Pulmonary artery endothelial cell (primary cell): ENCODE results near the gene MAP4K5. TPM values are rescaled to one million over a fixed set of nuclear protein-coding genes. Genes with fewer than 3 reads are reported as not detected.

Source experiments
- DNase-seq: peaks from one replicate; pipeline ENCODE4 v3.0.0-alpha.2; 2011; ENCODE audit warnings: low read depth, low spot score
- total RNA-seq: library from RNA; depleted of rRNA; stranded (reverse); fragments of >200 nt; gene quantifications from 2 replicates; pipeline ENCODE4 v1.2.3, GENCODE V29; 2014

The MAP4K5 gene
- total RNA-seq, 1 donor from 2014 or later: 45.3 TPM

DNA sequence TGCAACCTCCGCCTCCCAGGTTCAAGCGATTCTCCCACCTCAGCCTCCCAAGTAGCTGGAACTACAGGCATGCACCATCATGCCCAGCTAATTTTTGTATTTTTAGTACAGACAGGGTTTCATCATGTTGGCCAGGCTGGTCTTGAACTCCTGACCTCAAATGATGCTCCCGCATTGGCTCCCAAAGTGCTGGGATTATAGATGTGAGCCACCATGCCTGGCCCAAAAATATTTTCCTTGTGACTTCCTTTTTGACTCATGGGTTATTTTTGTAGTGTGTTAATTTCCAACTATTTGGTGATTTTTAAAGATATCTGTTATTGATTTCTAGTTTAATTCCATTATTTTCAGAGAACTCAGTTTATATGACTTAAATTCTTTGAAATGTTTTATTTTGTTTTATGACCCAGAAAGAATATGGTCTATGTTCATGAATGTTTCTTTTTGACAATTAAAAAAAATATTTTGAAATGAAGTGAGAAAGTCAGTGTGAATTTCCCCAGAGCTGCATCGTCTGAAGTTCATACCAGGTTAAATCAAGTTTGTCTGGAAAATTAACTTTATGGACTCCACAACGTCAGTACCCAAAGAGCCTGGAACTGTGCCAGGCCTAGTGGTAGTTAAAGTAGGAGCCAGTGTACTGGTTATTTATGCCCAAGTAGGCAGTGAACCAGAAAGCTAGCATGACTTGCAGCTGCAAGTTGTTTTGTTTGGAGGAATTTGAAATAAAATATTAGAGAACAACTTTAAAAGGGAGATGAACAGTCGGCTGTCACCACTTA is 132.9 kb downstream of the MAP4K5 start:
- no peak for DNase-seq

DNA sequence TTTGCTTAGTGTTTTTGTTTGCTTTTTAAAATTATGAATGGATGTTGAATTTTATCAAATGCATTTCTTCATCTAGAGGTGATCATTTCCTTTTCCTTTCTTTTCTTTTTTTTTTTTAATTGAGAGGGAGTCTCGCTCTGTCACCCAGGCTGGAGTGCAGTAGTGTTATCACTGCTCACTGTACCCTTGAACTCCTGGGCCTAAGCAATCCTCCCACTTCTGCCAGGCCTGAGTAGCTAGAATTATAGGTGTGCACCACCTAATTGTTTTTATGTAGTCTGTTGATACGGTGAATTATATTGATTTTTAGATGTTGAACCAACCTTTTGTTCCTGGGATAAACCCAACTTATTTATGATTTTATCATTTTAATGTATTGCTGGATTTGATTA is 134.2 kb downstream of the MAP4K5 start:
- no peak for DNase-seq

DNA sequence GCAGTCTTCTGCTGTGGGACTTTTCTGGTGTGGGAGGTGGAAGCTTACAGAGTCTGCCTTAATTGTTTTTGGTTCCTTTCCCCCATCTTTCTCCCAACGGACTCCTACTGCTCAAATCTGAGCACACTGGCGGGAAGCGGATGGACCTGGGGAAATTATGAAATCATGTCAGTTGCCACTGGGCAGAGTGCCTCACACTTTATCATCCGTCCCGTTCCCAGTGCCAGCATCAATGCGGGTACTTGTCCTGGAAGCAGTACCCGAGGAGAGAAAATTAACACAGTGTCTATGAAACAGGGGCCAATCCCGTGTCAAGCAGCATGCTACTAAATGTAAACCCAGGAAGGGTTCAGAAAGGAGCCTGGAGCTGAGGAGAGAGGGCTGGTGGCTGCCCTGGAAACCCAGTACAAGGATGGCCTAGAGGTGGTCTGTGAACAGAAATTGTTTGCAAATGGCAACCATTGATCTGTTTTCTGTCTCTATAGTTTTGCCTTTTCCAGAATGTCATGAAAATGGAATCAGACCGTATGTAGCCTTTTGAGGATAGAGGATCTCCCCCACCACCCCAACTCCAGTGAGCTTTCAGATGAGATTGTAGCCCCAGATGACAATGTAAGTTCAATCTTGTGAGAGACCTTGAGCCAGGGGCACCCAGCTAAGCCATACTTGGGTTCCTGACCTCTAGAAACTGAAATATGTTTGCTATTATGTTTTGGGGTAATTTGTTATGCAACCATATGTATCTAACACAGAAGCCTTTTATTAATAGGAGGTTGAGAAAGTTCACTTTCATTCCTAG is 134.8 kb downstream of the MAP4K5 start:
- no peak for DNase-seq

DNA sequence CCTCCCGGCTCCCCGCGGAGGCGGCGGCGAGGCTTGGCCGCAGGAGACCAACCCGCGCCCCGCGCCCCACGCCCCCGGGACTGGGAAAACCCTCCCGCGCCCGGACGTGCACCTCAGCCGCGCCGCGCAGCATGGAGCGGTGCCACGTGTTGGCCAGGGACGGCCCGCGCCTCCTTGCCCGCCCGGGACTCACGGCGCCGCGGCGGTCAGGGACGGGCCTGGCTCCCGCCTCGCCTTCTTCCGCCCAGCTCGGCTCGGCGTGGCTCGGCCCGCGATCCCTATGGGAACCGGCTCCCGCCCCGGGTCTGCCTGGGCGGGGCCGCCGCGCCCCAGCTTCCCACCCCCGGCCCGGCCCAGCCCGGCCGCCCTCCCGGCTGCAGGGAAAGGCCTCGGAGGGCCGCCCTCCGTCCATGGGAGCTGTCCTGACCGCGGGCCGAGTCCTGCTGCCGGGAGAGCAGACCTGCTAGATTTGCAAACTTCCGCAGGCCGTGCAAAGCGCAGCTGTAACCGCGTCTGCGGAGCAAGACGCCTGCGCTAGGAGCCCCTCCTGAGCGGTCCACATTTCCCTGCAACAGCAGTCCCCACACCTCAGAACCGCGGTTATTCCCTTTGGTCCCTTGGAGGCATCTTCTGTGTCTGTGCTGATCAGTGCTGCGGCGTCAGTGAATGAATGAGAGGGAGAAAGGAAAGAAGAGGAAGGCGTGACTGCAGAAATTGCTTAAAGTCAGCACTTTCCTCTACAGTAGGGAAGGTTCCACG is 135.6 kb downstream of the MAP4K5 start, which contains the start of gene CDKL1:
Gene CDKL1, minus strand, starts transcription at position 251 of the 759 bp plus-strand sequence. CDS start 1,013 bp downstream, outside the sequence.
- no peak for DNase-seq

DNA sequence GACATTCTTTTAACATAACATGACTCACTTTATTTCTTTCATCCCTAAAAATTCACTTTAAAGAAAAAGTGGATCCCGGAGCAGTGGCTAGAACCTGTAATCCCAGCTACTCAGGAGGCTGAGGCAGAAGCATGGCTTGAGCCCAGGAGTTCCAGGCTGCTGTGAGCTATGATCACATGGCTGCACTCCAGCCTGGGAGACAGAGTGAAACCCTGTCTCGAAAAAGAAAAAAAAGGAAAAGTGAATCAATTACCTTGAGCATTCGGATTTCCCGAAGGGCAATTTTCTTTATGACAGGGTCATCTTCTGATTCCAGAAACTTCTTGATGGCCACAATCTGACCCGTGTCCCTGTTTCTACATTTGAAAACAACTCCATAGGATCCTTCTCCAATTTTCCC is 136.9 kb downstream of the MAP4K5 start:
- DNase-seq: no peak

DNA sequence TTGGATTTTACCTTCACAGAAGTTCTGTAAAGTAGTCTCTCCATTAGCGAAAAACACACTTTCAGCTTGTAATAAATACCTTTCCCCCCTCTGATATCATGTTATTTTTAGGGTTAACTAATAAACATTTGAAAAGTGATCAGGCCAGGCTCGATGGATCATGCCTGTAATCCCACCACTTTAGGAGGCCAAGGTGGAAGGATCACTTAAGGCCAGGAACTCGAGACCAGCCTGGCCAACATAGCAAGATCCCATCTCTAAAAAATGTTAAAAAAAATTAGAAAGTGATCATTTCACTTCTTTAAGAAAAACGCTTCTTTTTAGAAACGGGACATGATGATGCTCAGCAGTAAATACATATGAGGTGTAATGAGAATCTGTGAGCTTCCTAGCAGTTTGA is 137.7 kb downstream of the MAP4K5 start:
- no peak for DNase-seq

DNA sequence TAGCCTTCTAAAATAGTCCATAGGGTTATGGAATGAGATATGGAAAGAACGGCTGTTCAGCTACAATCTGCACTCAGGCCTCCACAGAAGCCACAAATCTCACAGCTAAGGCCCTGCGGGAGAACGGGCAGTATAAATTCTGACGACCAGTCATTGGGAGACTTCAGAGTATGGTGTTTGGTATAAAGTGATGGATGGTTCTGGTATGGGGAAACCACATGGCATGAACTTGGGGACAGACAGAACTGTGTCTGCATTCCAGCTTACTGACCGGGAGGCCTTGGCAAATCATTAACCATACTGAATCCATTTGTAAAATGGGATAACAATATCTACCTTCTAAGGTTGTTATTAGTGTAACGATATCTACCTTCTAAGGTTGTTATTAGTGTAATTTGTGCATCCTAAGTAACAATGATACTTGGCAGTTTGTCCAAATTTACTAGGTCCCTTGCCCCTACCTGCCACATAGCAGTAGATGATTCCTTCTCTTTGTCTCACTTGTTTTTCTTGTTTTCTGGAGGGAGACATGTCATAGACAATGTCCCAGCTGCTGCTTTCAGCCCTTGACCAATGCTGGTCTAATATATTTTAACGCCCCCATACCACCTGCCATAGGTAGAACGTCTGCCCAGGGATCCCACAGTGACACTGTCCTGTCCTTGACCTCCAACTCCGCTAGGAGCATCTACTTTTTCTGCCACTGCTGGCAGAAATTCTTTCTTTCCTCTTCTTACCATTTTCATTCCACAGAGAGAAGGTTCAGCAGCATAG is 142.5 kb downstream of the MAP4K5 start:
- no peak for DNase-seq

DNA sequence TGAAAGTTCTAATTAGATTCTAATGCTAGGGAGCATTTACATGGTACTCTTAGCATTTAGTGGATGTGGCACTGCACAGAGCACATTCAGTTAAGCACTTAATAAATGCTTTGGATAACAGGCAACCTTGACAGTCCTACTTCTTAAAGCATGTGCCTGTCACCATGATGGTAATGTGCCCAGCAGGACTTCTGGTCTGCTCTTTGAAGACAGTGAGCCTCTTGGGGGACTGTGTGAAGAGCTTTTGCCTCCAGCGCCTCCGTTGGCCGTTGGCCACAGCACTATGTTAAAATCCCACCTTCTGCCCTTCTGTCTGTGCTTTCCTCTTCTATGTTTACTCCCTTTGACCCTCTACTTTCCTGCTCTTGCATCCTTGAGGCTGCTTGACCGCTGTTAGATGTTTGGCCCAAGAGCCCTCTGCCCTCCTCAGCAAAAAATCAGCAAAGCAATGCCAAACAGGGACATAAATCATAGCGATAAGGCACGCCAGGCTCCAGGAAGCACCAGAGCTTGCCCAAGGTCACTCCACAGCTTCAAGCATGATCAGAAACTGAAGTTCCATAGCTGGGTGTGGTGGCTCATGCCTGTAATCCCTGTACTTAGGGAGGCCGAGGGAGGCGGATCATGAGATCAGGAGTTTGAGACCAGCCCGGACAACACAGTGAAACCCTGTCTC is 144.0 kb downstream of the MAP4K5 start:
- no peak for DNase-seq

DNA sequence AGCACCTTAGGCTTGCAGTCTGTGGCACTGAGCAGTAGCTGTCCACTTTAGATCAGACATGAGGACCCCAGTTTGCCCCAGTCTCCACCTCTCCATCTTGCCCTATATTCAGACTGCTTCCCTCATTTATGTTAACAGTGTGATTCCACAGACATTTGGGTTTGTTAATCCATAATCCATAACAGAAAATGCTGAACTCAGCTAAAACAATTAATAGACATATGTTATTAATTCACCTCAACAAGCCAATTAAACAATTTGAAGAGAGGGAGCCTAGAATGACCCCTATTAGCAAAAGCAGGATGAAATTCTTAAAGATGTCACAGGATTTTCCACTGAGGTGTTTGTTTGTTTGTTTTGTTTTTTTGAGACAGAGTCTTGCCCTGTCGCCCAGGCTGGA is 144.8 kb downstream of the MAP4K5 start:
- no peak for DNase-seq

DNA sequence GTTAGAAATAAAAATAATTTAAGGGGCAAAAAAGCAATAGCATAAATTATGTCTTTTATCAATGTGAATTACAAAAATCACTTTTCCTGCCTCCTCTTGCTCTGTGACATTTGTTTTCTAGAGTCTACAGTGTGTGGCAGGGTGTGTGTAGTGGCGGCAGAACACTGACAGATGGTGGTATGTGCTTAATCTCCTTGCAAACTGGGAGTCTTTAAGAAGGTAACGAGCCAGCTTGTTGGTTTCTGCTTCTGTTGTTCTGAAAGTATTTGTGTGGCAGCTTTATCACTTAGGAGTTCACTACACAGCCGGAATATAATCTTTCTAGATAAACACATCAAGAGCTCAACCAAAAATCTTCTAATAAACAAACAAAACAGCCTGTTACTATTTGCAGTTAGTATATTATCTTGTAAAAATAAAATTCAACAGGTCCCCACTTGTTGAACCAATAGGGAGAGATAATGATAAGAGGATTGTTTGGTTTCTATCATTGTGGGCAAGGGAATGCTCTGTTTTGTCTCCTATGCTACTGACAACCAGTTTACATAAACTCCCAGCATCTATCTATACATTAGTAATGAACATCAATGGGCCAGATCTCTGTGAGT is 148.6 kb downstream of the MAP4K5 start:
- DNase-seq: no peak

DNA sequence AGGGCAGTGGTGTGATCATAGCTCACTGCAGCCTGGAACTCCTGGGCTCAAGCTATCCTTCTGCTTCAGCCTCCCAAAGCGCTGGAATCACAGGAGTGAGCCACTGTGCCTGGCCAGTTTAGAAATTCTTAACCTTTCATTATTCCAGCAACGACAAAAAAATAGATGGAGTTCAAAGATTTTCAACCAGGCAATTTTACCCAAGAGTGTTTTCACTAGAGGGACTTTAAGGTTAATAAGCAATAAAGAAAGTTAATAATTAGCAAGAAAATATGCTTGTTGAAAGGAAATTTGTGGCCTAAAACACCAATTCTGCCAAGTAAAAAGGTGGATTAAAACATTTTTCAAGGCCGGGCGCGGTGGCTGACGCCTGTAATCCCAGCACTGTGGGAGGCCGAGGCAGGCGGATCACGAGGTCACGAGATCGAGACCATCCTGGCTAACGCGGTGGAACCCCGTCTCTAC is 150.5 kb downstream of the MAP4K5 start:
- DNase-seq: no peak

DNA sequence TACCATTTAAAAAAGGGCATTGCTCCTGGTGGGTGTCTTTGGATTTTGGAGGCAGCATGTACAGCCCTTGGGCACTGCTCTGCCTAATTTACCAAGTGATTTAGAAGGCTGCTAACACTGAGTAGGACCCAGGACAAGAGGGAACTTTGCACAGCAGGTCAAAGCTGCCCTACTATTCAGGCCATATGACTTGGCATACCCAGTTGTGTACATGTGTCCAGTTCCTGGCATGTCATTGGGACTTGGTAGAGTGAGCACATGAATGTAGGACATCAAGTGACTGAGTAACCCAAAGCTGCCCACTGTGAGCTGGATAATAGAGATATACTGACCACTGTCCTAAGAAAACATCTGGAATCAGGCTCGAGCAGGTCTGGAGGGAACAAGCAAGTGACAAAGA is 151.4 kb downstream of the MAP4K5 start:
- no peak for DNase-seq

DNA sequence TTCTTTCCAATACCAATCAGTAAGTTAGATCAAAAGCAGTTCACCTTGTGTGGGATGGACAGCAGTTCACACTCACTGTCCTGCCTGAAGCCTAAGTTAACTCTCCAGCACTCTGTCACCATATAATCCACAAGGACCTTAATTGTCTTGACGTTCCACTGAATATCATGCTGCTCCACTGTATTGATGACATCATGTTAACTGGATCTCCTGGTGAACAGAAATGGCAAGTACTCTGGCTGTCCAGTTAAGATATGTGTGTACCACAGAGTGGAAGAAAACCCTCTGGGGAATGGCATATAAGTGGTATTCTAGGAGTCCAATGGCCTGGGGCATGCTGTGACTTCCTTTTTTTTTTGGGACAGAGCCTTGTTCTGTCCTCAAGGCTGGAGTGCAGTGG is 151.9 kb downstream of the MAP4K5 start:
- no peak for DNase-seq

DNA sequence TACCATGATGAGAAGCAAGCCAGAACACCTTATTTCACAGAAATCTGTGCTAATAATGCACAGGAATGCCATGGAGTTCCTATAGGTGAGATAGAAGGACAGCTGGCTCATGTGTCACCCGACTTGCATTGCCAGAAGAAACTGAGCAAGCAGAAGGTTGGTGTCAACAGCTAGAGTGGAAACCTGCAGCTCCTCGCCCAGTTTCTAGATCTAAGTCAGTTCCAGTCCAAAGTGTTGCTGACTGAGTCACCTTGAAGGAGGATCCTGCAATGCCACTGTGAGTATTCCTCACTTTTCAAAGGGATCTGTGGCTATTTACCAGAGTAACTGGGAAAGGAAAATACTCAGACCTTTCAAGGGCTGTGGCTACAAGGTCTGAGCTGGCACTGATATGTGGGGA is 152.8 kb downstream of the MAP4K5 start:
- no peak for DNase-seq

DNA sequence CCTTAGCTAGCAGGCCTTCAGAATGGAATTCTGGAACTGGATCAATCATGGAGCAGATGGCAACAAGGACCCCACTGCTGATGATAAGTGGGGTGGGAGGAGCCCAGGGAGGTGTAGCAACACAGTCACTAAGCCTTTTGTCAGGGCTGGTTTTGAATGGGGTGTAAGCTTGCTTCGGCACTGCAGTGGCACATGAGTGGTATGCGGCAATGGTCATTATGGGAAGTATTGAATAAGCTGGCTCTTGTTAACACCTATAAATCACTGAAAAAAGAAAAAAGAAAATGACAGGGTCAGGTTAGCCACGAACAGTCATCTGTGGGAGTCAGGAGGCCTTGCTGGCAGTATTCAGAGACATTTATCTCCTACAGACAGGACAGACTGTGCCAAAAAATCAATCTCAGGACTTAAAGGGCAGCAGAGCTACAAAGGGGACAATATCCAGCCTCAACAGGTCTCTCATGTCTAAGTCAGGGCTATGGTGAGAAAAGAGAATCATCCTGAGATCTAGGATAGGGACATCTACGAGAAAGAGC is 154.8 kb downstream of the MAP4K5 start:
- DNase-seq: no peak

DNA sequence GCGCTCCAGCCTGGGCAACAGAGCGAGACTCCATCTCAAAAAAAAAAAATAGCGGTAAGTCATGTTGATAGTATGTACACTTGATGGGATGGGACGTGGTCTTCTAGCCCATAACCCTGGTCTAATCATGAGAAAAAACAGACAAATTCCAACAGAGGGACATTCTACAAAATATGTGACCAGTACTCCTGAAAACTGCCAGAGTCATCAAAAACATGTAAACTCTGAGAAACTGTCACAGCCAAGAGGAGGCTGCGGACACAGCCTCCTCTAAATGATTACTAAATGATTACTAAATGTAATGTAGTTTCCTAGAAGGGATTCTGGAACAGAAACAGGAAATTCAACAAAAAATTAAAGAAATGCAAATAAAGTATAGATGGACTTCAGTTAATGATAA is 156.6 kb downstream of the MAP4K5 start:
- no peak for DNase-seq

DNA sequence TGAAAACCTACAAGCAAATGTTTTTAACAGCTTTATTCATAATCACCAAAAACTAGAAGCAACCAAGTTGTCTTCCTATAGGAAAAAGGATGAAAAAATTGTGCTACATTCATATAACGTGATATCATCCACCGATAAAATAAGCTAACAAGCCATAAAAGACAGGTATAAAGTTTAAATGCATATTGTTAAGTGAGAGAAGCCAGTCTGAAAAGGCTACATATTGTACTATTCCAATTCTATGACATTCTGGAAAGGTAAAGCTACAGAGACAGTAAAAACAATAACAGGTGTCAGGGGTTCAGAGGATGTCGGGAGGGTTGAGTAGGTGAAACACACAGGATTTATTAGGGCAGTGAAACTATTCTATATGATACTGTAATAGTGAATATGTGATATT is 158.4 kb downstream of the MAP4K5 start:
- no peak for DNase-seq

DNA sequence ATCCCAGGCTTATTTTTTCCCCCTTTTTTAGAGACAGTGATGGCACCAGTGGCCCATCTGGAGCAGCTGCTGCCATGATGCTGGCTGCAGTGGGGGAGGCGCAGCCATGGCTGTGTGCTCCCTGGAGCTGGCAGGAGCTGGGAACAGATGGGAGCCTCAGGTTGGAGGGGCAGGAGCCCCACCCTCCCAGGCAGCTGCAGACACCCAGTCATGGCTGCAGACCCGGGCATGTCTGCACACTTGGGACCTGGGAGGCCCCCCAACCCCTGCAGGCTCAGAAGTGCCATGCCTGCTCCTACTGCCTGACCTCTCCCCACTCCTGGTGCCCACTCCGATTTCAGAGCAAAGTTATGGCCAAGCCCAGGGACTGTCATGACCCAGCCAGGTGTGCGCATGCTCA is 160.8 kb downstream of the MAP4K5 start:
- DNase-seq: no peak
